IPS-15b (cell line): ENCODE data around the gene ALDH7A1.

Source experiments
- H3K27me3 ChIP-seq: one replicate; pipeline ENCODE4 v1.6.1; 2013; ENCODE audit warnings: low read length; ENCODE audit not compliant: control insufficient read depth, insufficient read depth
- H3K36me3 ChIP-seq: one replicate; pipeline ENCODE4 v1.6.1; 2013; ENCODE audit warnings: low read length; ENCODE audit not compliant: control insufficient read depth, insufficient read depth
- H3K4me1 ChIP-seq: one replicate; pipeline ENCODE4 v1.6.1; 2013; ENCODE audit warnings: mild to moderate bottlenecking, low read length; ENCODE audit not compliant: control insufficient read depth, insufficient read depth
- H3K4me3 ChIP-seq: one replicate; pipeline ENCODE4 v1.5.1; 2013; ENCODE audit warnings: low read depth, low read length
- H3K9ac ChIP-seq: one replicate; pipeline ENCODE4 v1.6.1; 2013; ENCODE audit warnings: low read depth, mild to moderate bottlenecking, low read length
- H3K9me3 ChIP-seq: one replicate; pipeline ENCODE4 v1.6.1; 2013; ENCODE audit warnings: mild to moderate bottlenecking, low read length; ENCODE audit not compliant: control insufficient read depth, insufficient read depth

ALDH7A1 gene

GRCh38 chr5:126499278-126499677 lies 95.7 kb downstream of the ALDH7A1 start:
- H3K9ac ChIP-seq, result no peak overlapping the region
- no peak overlapping the region for H3K4me3 ChIP-seq
- no peaks in the 10 kb centered on the region for H3K36me3 ChIP-seq
- H3K4me1 ChIP-seq, result no peaks in the 10 kb centered on the region
- H3K9me3 ChIP-seq, result no peaks in the 10 kb centered on the region
- no peaks in the 10 kb centered on the region for H3K27me3 ChIP-seq

GRCh38 chr5:126497506-126497905 lies 97.5 kb downstream of the ALDH7A1 start:
- Histone ChIP-seq H3K36me3 (no peaks in the 10 kb centered on the region), H3K9me3 (no peaks in the 10 kb centered on the region), H3K9ac (no peak overlapping the region), H3K27me3 (no peaks in the 10 kb centered on the region), H3K4me1 (no peaks in the 10 kb centered on the region), H3K4me3 (no peak overlapping the region)

- no peaks in the 10 kb centered on the region for H3K27me3 ChIP-seq
These were observed 100.6 kb downstream of the ALDH7A1 start for GRCh38 chr5:126494393-126494792.

GRCh38 chr5:126492939-126493338 lies 102.1 kb downstream of the ALDH7A1 start:
- Histone ChIP-seq H3K4me1 (peaks cover 9% of the 10 kb centered on the region), H3K36me3 (no peaks in the 10 kb centered on the region), H3K27me3 (no peaks in the 10 kb centered on the region), H3K9me3 (no peaks in the 10 kb centered on the region), H3K9ac (no peak overlapping the region), H3K4me3 (no peak overlapping the region)

More at GRCh38 chr5:126494393-126494792, 100.6 kb downstream of the ALDH7A1 start:
- Histone ChIP-seq H3K9me3 (no peaks in the 10 kb centered on the region), H3K9ac (no peak overlapping the region), H3K4me3 (no peak overlapping the region), H3K36me3 (no peaks in the 10 kb centered on the region), H3K4me1 (peaks cover 9% of the 10 kb centered on the region)

GRCh38 chr5:126490167-126490940 lies 104.7 kb downstream of the ALDH7A1 start:
- Histone ChIP-seq H3K4me1 (peaks cover 9% of the 10 kb centered on the region), H3K27me3 (no peaks in the 10 kb centered on the region), H3K9ac (no peak overlapping the region), H3K4me3 (no peak overlapping the region), H3K9me3 (no peaks in the 10 kb centered on the region), H3K36me3 (peaks cover 8% of the 10 kb centered on the region)

- H3K36me3 ChIP-seq, result peaks cover 8% of the 10 kb centered on the region
- H3K9ac ChIP-seq, result no peak overlapping the region
- no peak overlapping the region for H3K4me3 ChIP-seq
- no peaks in the 10 kb centered on the region for H3K9me3 ChIP-seq
- peaks cover 9% of the 10 kb centered on the region for H3K4me1 ChIP-seq
- H3K27me3 ChIP-seq, result no peaks in the 10 kb centered on the region
These were observed 106.5 kb downstream of the ALDH7A1 start for GRCh38 chr5:126488443-126489065.

- Histone ChIP-seq H3K4me3 (no peak overlapping the region), H3K9me3 (no peaks in the 10 kb centered on the region), H3K36me3 (peaks cover 8% of the 10 kb centered on the region), H3K9ac (no peak overlapping the region), H3K27me3 (no peaks in the 10 kb centered on the region), H3K4me1 (peaks cover 9% of the 10 kb centered on the region)
These were observed 107.4 kb downstream of the ALDH7A1 start for GRCh38 chr5:126487596-126487995.

GRCh38 chr5:126486332-126486731 lies 108.7 kb downstream of the ALDH7A1 start:
- H3K4me1 ChIP-seq, result peaks cover 9% of the 10 kb centered on the region
- no peaks in the 10 kb centered on the region for H3K9me3 ChIP-seq
- peaks cover 8% of the 10 kb centered on the region for H3K36me3 ChIP-seq
- H3K27me3 ChIP-seq, result no peaks in the 10 kb centered on the region
- no peak overlapping the region for H3K9ac ChIP-seq
- H3K4me3 ChIP-seq, result no peak overlapping the region

- peaks cover 8% of the 10 kb centered on the region for H3K36me3 ChIP-seq
These were observed 110.8 kb downstream of the ALDH7A1 start for GRCh38 chr5:126484253-126484652.

GRCh38 chr5:126483156-126483555 lies 111.9 kb downstream of the ALDH7A1 start:
- Histone ChIP-seq H3K9me3 (no peaks in the 10 kb centered on the region), H3K9ac (no peak overlapping the region), H3K4me1 (no peaks in the 10 kb centered on the region), H3K36me3 (peaks cover 10% of the 10 kb centered on the region), H3K27me3 (no peaks in the 10 kb centered on the region), H3K4me3 (no peak overlapping the region)

More at GRCh38 chr5:126484253-126484652, 110.8 kb downstream of the ALDH7A1 start:
- H3K9me3 ChIP-seq, result no peaks in the 10 kb centered on the region
- H3K27me3 ChIP-seq, result no peaks in the 10 kb centered on the region
- no peak overlapping the region for H3K9ac ChIP-seq
- no peaks in the 10 kb centered on the region for H3K4me1 ChIP-seq
- H3K4me3 ChIP-seq, result no peak overlapping the region

- no peak overlapping the region for H3K4me3 ChIP-seq
These were observed 112.4 kb downstream of the ALDH7A1 start for GRCh38 chr5:126482591-126482990.

GRCh38 chr5:126481243-126481642 lies 113.8 kb downstream of the ALDH7A1 start:
- Histone ChIP-seq H3K9ac (no peak overlapping the region), H3K4me3 (no peak overlapping the region), H3K4me1 (no peaks in the 10 kb centered on the region), H3K36me3 (peaks cover 2% of the 10 kb centered on the region), H3K9me3 (no peaks in the 10 kb centered on the region), H3K27me3 (no peaks in the 10 kb centered on the region)

More at GRCh38 chr5:126482591-126482990, 112.4 kb downstream of the ALDH7A1 start:
- Histone ChIP-seq H3K4me1 (no peaks in the 10 kb centered on the region), H3K9ac (no peak overlapping the region), H3K9me3 (no peaks in the 10 kb centered on the region), H3K36me3 (peaks cover 10% of the 10 kb centered on the region), H3K27me3 (no peaks in the 10 kb centered on the region)
